IPS-NIHi7 (cell line): ENCODE measurements around the gene ARHGEF11.

ENCODE experiments used
- DNase-seq: peaks from one replicate; pipeline ENCODE4 v3.0.0; 2012; ENCODE audit warnings: mixed read lengths; ENCODE audit errors: extremely low spot score

Gene ARHGEF11

DNA sequence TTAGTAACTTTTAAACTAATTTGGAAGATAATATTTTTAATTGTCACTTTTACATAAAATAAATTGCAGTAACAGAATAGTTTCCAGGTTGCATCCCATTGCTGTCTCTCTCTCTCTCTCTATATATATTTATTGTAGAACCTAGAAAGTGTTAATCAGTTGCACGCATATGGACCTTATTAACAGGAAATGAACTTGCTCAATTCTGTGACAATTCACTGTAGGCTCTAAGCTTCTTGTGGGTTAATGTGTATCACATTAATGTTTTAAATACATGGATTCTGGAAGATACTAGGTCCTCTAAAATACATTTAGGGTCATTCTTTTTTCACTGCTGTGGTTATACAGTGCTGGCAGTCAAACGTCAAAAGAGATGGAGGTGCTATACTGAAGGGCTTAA is 92.0 kb downstream of the ARHGEF11 start:
- DNase-seq = no peak

DNA sequence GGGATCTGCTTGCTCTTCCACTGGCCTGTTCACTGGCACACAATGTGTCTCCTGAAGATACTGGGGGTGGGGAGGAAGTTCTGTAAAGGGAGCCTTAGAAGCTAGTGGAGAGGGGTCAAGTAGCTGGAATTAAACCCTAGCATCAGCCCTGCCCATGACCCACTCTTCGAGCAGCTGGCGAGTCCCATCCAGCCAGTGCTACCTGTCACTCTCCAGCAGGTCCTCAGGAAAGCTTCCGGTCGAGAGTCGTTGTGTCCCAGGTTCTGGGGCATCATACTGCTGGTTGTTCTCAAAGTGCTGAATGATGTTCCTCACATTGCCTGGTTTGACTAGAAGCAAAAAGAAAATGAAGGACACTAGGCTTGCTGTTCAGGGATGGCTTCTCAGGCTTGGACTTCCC is 94.2 kb downstream of the ARHGEF11 start:
- no peak for DNase-seq

DNA sequence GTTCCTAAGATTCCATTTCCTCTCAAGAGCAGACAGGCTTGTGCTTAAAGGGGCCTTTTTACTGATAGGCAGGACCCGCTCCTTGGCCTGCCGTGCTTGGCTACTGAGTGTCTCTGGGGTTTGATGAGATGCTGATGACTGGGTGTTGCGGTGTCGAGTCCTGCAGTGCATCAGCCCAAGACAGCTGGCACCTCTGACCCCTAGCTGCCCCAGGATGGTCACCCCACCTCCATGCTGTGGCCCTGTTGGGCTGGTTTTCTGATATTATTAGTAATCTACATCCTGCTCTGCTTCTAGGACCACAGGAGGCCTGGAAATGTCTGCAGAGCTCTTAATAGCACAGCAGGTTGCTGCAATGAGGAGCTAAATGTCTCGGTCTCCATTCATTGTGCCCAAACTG is 96.4 kb downstream of the ARHGEF11 start:
- no peak for DNase-seq

DNA sequence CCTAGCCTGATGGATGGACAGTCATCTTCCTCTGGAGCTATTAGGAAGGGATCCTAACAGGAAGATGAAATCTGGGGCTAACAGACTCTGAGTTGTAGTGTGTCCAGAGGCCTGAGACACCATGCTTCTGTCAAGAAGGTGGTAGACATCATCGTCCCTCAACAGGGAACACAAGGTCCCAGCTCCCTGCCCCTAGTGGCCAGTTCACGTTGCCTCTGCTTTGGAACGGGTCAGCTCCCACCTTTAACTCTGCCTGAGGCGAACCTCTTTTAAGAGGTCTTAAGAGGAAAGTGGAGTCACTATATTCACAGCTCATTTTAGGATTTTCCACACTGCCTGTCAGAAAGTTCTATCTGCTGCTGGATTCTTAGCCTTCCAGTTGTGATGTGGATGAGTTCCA is 96.8 kb downstream of the ARHGEF11 start:
- DNase-seq = peak; percentile 65

DNA sequence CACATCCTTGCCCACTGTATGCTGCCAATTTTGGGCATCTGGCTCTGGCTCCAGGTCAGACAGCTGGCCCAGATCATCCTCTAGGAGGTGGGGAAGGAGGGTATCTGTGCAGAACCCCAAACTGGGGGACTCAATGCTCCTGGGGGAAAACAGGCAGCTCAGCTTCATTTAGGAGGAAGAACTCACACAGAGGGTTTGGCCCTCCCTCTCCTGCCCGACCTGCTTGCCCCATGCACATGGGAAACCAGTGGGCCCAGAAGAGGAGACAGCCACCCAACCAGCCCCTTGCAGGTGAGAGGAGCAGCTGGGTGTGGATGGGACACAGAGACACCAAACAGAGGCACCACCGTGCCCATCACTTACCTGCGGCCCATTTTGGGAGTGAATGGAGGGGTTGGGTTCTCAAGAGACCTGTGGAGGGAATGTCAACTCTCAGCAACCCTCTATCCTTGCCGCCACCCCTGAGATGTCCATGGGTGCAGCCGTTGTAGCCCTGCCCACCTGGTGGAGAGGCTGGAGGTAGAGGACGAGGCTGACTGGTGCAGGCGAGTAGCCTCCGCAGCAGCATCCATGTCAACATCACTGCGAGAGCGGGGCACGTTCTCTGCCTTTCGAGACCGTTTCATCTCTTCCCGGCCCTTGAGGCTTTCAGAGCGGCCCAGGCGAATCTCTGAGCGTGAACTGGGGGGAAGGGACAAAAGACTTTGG is 97.6 kb downstream of the ARHGEF11 start:
- no peak for DNase-seq

DNA sequence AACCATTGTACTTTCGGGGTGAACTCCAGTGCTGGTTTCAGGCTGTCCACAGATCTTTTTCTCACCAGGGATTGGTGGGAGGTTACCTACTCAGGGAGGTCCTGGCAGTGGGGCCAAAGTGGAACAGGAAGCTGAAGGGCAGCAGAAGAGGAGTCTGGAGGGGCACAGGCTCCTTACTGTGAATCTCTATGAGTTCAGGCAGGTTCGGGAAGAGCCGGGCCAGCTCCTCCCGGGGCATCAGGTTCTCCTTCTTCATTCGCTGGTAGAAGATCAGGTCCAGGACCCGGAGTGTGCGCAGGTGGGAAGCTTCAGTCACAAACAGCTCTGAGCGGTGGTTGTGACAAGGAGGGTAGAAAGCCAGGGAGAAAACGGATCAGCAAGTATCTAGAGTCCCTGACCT is 98.4 kb downstream of the ARHGEF11 start:
- no peak for DNase-seq

DNA sequence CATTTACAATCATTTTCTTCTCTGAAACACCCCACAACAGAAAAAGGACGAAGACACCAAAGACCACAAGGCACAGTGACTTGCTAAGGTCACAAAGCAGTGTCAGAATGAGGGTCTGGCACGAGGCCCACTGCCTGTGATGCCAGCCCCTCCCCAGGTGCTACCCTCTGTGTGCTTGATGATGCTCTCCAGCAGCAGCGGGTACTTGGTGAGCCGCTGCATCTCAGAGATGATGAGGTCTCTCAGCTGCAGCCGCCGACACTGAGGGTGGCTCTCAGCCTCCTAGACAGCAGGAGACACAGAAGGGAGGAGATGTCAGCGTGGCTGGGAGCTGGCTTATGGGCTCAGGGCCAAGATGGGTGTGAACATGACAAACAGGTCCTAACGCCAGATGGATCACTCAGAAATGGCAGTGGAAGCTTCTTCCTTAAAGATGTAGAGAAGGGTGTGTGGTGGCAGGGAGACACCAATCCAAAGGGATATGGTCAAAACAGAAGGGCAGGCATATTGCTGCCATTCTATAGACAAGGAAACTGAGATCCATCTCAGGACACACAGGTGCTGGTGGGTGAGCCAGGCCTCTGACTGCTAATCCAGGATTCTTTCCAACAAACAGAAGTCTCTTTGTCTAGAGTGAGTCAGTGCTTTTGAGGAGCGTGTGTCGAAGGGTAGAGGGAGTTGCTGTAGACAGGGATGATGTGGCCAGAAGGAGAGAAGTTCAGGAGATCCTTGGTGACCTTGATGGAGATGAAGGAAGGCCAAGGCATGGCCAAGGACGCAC is 99.5 kb downstream of the ARHGEF11 start:
- DNase-seq = no peak

DNA sequence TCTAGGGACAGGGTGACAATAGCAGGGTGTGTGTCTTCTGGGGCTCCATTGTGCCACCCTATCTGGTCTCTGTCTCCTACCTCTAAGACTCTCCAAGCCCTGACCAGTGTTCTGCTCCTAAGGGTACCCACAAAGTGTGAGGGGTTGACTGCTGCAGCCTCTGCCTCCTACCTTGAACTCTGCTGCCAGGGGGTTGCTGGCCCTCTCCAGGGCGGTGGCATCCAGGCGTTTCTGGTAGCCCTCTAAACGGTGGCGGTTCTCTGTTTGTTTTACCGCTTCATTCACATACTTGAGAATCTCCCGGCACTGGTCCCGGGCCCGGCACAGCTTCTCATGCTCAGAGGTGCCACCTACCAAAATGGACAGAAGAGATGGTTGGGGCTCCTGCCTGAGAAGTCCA is 100.7 kb downstream of the ARHGEF11 start:
- no peak for DNase-seq

DNA sequence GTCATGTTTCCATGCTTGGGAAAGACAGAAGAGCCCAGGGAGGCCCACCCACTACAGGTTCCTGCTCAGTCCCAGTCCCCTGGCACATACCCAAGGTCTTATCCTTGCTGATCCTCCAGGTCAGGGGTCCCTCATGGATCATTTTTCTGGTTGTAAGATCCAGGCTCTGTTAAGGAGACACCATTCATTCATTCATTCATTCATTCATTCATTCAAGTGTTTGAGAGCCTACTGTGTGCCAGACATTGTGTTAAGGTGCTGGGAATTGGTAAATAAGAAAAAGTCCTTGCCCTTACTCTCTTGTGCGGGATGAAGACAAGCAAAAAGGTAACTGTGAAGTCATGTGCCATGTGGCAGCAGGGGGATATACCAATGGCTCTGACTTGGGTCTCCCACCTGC is 101.3 kb downstream of the ARHGEF11 start:
- no peak for DNase-seq

DNA sequence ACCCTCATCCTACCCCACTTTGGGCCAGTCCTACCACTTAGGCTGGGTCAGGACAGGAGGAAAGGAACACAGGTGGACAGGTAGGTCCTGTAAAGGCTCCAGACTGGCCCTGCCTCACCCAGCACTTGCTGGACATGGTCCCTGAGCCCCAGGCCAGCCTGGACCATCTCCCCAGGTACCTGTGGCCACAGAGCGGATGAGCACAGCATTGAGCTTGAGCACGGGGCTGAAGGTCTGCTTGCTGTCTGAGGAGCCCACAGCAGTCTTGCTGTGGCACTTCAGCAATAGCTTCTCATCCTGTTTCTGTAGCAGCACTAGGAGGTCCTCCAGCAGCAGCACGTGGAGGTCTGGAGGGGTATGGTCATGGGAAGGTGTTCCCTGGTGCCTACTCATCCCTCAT is 101.8 kb downstream of the ARHGEF11 start:
- no peak for DNase-seq

DNA sequence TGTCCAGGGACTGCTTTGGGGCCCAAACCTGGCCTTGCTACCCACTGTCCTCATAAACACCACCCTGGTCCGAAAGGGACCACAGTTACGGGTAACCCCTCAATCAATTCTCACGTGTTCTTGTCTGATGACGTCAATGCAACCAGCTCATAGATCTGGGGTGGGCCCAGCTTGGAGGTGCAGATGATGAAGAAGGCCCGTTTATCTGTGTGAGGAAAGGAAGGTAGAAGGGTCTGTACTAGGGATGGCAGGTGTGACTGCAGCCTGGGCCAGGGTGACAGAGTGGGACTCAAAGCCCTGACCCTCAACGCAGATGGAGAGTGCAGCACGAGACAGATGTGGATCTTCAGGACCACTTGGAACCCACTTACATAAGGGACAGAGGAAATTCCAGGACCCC is 103.0 kb downstream of the ARHGEF11 start:
- DNase-seq = no peak

DNA sequence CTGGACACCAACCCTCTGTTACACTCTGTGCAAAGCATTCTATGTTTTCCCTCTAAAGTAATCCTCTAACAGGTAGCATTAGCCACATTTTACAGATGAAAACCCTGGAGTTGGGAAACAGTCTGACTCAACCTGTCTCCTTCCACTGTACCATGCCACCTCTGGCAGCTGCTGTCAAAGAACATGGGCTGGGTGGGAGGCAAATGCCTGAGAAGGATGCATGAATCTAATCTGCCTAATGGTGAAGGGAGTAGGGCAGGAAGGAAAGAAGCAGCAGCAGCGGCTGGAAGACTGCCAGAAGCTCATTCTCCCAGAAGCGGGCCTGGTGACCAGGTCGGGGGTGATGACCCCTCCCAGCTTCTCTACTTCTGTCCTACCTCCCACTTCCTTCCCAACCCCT is 103.4 kb downstream of the ARHGEF11 start:
- DNase-seq = no peak

DNA sequence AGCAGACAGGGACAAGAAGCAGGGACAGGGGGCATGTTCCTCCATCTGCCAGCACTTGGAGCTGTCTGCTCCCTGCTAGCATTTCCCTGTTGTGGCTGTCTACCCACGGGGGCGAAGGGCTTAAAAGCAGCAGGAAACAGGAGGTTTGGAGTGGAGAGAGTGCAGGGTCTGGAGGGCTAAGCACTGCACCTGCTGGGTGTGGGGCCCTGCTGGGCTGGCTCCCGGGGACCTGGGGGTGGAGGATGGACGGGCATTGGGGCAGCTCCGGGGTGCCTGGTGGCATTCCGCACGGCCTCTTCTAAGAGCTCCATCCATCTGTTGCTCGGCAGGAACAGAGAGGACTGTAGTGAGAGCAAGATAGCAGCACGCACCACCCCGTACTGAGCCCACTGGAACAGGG is 103.9 kb downstream of the ARHGEF11 start:
- no peak for DNase-seq

DNA sequence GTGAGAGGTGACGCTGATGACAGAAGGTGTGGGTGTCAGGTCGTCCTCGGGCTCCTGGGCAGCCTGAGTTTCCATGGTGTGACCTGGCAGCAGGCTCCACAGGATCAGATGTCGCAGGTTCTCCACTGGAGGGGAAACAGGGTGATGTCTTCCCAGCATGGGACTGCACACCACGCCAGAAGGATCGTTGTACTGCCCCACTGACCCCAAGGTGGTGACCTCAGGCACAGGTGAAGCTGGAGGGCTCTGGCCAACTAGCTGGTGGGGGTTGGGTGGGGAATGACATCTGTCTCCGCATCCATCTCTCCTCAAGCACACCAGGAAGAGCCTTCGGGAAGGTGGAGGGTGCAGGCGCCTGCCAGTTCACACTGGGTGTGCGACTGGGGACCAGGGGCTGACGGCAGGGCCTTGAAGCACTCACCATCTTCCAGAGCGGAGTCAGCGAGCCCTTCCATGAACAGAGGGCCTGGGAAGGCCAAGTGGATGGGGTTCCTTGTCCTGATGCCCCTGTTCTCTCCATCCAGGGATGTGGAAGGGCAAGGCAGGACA is 105.7 kb downstream of the ARHGEF11 start:
- DNase-seq = no peak

DNA sequence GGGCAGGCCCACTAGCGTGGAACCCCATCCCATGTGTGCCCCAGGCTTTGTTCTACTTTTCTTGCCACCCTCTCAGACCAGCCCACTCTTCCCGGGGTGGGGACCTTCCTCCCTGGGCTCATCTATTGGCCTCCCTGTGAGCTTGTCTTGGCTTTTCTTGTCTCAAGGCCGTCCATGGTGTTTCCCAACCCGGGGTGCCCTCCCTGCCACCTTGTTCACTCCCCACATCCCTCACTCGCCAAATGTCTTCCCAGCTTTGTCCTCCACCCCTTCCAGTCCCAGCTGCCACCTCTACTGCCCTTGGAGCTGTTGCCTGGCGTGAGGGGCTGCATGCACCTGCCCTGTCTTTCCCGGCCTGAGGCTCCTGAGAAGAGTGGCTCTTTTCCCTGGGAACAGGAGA is 106.7 kb downstream of the ARHGEF11 start:
- DNase-seq = no peak

DNA sequence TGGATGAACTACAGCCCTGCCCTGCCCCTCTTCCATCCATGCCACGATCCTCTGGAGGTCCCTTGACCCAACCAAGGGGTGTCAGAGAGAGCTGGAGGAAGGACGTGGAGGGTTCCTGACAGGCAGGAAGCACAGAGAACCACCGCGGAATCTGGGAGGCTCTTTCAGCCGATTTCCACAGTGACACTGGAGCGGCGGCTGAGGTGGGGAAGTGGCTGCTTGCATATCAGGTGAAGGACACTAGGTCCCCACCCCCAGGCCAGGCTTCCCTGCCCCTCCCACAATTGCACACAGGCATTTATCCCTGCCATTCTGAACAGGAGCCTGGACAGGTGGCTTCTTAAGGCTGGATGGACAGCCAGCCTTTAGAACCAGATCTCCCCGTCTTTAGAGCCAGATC is 107.7 kb downstream of the ARHGEF11 start:
- DNase-seq = no peak

DNA sequence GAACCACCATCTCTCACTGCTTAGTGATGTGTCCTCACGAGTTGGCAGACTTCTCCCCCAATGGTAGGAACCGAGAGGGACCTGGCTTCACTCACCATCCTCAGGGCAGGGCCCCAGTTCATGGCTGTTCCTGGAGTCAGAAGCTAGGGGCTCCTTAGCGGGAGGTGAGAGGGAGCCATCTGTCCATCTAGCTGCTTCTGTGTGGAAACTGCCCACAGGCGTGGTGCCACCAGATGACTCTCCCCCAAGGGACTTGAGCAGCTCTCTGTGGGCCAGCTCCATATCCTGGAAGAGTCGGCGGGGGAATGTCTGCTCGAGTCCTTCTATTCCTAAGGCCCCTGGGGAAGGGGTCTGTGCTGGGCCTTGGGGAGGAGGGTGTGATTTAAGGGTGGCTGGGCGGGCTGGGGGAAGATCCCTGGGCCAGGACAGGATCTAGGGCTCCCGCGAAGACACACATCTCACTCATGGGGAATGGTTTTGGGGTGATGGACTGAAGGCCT is 108.8 kb downstream of the ARHGEF11 start:
- DNase-seq = no peak

DNA sequence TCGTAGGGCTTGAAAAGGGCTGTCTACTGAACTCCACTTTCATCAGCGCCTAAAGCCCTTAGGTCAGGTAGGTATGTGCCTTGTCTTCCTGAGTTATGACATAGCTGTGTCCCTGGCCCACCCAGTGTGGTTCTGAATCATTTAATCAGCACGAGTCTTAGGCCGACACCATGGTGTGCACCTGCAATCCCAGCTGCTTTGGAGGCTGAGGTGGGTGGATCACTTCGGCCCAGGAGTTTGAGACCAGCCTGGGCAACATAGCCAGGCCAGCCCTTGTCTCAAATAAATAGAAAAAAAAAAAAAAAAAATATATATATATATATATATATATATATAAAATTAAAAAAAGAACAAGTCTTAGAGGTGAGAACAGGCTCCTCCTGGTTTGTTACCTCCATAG is 109.4 kb downstream of the ARHGEF11 start:
- no peak for DNase-seq

DNA sequence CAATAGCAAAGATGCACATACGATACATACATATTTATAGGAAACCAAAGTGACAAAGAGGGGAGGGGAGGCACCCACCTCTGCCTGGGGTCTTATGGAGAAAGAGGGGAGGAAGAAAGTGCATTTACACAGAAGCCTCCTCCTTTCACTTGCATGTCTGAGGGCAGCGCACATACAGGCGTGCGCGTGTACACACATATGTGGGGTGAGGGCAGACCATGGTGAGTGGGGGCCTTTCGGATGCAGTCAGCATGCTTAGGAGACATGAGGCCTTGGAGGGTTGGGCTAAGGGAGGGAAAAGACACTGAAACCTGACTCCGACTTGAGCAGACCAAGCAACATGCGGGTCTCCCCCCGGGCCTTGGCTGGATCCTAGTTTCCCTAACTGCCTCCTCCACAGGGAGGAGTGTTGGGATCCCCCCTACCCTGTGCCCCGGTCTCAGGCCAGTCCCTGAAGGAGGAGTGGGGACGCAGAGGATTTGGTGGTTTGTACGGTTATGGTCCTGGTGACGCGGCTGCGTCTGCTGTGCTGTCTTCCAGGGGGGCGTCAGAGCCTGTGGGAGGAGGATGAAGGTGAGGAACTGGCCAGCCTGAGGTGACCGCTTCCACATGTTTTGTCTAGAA is 109.9 kb downstream of the ARHGEF11 start:
- DNase-seq = no peak

DNA sequence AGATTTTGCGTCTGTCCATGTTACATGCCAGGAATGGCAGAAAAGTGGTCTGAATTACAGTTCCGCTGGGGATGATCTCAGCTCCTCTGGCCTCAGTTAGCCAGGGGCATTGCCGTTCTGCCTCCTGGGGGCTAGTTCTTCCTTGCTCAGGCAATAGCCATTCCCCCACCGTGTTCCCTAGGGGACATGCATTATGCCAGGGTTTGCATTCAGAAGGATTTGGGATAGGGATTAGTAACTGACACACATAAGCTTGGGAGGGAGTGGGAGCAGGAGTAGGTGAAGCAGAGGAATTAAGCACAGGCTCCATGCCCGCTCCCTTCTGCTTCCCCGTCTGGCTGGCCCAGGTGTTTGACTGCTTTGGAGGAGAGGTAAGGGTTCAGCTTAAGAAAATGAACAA is 112.4 kb downstream of the ARHGEF11 start:
- no peak for DNase-seq

DNA sequence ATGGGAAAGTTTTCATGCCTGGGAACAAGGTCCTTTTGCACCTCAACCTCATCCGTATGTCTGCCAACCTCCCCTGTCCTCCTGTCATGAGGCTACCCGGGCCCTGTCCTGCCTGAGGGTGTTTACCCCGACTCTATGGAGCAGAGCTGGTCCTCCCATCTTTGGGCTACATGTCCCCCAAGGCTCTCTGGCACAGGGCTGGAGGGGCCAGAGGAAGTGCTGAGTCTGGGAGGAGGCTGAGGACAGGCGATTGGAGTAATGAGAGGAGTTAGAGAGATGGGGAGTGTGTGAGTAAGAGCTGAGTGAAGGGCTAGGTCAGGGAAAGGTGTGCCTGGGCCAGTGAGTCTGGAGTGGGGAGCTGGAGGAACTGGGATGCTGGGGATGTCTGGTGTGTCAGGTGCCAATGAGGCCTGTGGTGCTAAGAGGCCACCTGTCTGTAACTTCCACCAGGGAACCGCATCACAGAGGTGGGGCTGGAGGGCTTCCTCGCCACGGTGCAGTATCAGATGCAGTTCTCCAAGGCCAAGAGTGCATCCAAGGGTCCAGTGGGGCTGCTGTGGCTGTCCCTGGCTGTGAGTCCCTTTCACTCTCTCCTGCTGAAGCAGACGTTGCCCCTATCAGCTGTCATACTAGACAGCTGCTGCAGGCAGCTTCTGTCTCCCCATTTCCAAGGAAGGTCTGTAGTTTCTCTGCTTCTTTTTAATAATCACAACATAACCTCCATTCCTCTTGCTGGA is 113.4 kb downstream of the ARHGEF11 start:
- no peak for DNase-seq
